Progenitor cell of endocrine pancreas (in vitro differentiated cells): Measurements from ENCODE around the gene LINGO4. TPM values are rescaled to one million over a fixed set of nuclear protein-coding genes. Genes with fewer than 3 reads are reported as not detected.

Source experiments
- DNase-seq: peaks from one replicate; pipeline ENCODE4 v3.0.0; 2021; ENCODE audit warnings: low spot score; ENCODE audit not compliant: unreplicated experiment
- H3K27ac Mint-ChIP-seq: 2 replicates; pipeline ENCODE4 v1.8.0; 2021; ENCODE audit warnings: mild to moderate bottlenecking, moderate library complexity, mixed read lengths
- H3K27me3 Mint-ChIP-seq: 2 replicates; pipeline ENCODE4 v1.8.0; 2021; ENCODE audit warnings: mixed read lengths
- H3K36me3 Mint-ChIP-seq: 2 replicates; pipeline ENCODE4 v1.8.0; 2022; ENCODE audit warnings: mixed read lengths; ENCODE audit not compliant: insufficient read depth
- H3K4me1 Mint-ChIP-seq: 2 replicates; pipeline ENCODE4 v1.8.0; 2021; ENCODE audit warnings: low read depth, mixed read lengths
- H3K4me3 Mint-ChIP-seq: 2 replicates; pipeline ENCODE4 v1.8.0; 2021; ENCODE audit warnings: low read depth, mild to moderate bottlenecking, moderate library complexity, mixed read lengths
- H3K9me3 Mint-ChIP-seq: 2 replicates; pipeline ENCODE4 v1.8.0; 2021; ENCODE audit warnings: low read depth, mixed read lengths
- total RNA-seq: library from RNA; stranded (reverse); gene quantifications from 2 replicates; pipeline ENCODE4 v1.2.1, GENCODE V29; 2021
- TF ChIP-seq, protein P1 (sequence below): fragments of 200-600 bp; sonication (generic); IDR thresholded peaks from one replicate; pipeline ENCODE4 v1.5.0; 2021; ENCODE audit warnings: antibody characterized with exemption, mild to moderate bottlenecking; ENCODE audit not compliant: unreplicated experiment

LINGO4 gene
- total RNA-seq, 1 donor from 2014 or later = not detected

DNA sequence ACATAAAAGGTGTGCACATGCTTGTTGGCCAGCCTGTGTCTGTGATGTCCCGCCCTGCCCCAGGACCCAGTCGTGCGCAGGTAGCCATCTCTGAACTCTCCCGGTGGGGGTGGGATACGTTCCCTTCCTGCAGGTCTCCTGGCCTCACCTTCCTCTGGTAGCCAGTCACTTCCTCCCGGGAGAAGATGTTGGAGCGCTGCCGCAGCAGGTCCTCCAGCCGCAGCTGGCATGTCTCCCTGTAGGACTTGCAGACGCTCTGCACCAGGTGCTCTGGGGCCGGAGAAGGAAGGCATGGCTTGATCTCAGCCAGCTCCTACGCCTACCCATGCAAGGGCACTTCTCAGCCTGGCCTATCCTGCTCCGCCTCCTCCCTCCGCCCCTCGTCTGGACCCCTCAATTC lies 9.2 kb upstream of the LINGO4 start:
- no peaks in the 10 kb centered on the region for H3K36me3 Mint-ChIP-seq
- peaks cover 16% of the 10 kb centered on the region for H3K27me3 Mint-ChIP-seq

GRCh38 chr1:151813271-151813977 lies 8.2 kb upstream of the LINGO4 start:
- Mint-ChIP-seq H3K4me3 (no peak overlapping the region), H3K4me1 (peaks cover 2% of the 10 kb centered on the region), H3K9me3 (no peaks in the 10 kb centered on the region), H3K36me3 (no peaks in the 10 kb centered on the region), H3K27ac (no peak overlapping the region), H3K27me3 (peaks cover 20% of the 10 kb centered on the region)
- TF ChIP-seq, protein P1, sequence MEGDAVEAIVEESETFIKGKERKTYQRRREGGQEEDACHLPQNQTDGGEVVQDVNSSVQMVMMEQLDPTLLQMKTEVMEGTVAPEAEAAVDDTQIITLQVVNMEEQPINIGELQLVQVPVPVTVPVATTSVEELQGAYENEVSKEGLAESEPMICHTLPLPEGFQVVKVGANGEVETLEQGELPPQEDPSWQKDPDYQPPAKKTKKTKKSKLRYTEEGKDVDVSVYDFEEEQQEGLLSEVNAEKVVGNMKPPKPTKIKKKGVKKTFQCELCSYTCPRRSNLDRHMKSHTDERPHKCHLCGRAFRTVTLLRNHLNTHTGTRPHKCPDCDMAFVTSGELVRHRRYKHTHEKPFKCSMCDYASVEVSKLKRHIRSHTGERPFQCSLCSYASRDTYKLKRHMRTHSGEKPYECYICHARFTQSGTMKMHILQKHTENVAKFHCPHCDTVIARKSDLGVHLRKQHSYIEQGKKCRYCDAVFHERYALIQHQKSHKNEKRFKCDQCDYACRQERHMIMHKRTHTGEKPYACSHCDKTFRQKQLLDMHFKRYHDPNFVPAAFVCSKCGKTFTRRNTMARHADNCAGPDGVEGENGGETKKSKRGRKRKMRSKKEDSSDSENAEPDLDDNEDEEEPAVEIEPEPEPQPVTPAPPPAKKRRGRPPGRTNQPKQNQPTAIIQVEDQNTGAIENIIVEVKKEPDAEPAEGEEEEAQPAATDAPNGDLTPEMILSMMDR = no peak
- no peak for DNase-seq

More for the DNA sequence above, 9.2 kb upstream of the LINGO4 start:
- DNase-seq = no peak
- H3K27ac Mint-ChIP-seq = no peak overlapping the region
- no peaks in the 10 kb centered on the region for H3K9me3 Mint-ChIP-seq
- peaks cover 2% of the 10 kb centered on the region for H3K4me1 Mint-ChIP-seq
- TF ChIP-seq, protein P1 = no peak
- H3K4me3 Mint-ChIP-seq = no peak overlapping the region

GRCh38 chr1:151811181-151811580 lies 6.0 kb upstream of the LINGO4 start:
- Mint-ChIP-seq H3K4me3 (no peak overlapping the region), H3K27ac (no peak overlapping the region), H3K36me3 (no peaks in the 10 kb centered on the region), H3K9me3 (no peaks in the 10 kb centered on the region), H3K27me3 (peaks cover 29% of the 10 kb centered on the region), H3K4me1 (no peaks in the 10 kb centered on the region)
- TF ChIP-seq, protein P1 = no peak
- DNase-seq = no peak

DNA sequence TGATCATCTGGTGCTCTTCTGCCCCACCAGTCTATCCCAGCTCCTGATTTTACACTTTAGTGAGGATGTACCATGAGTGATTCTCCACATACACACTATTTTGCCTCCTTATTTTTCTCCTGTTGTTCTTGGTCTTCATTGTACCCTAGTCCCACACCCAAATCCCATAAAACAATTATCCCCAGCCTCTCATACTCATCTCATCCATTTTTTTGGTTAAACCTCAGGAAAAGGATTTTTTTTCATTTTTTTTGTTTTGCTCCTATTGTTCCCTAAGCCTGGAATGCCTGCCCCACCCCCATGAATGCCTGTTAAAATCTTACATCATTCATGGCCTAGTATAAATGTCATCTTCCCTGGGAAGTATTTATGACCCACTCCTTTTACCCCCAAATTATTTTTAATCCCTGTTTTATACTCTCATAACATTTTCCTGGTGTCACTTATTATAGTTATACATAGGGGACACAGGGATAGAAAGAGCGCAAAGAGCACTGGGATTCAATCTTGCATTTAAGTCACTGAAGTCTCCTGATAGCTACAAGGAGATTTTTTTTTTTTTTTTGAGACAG lies 4.9 kb upstream of the LINGO4 start:
- Mint-ChIP-seq H3K9me3 (no peaks in the 10 kb centered on the region), H3K4me1 (no peaks in the 10 kb centered on the region), H3K4me3 (no peak overlapping the region), H3K27me3 (peaks cover 29% of the 10 kb centered on the region), H3K27ac (no peak overlapping the region), H3K36me3 (no peaks in the 10 kb centered on the region)
- TF ChIP-seq, protein P1 = no peak
- no peak for DNase-seq

DNA sequence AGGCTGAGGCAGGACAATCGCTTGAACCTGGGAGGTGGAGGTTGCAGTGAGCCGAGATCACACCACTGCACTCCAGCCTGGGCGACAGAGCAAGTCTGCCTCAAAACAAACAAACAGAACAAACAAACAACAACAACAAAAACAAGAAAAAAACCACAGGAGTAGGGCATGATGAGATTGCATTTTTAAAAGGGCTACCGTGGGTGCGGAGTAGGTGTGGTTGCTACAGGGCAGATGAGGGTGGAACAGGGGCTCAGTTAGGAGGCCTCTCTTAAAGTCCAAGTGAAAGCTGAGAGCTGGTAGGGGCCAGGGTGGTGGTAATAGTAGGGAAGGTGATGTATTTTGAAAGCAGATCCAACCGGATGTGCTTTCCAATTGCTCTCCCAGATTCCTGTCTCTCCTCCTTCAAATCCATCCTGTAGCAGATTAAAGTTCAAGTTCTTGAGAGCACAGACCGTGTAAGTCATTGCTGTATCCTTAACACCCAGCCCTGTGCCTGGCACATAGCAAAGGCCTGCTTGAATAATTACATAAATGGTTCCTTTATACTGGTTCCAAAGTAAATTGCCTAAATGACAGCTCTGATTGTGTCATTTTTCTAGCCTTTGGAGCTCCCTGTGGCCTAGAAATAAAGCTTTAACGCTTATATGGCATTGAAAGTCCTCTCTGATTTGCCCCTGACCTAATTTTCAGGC lies 4.2 kb upstream of the LINGO4 start:
- Mint-ChIP-seq H3K36me3 (no peaks in the 10 kb centered on the region), H3K27me3 (peaks cover 33% of the 10 kb centered on the region), H3K4me1 (no peaks in the 10 kb centered on the region), H3K9me3 (no peaks in the 10 kb centered on the region), H3K27ac (peak overlapping the region; percentile 42), H3K4me3 (no peak overlapping the region)
- TF ChIP-seq, protein P1 = no peak
- DNase-seq = no peak
